ENCODE measurements around the gene TTLL9. TPM values are rescaled to one million over a fixed set of nuclear protein-coding genes. Genes with fewer than 3 reads are reported as not detected.

TTLL9 gene
- polyA plus RNA-seq, 3 donors = 0.21 TPM; not detected in 2

DNA sequence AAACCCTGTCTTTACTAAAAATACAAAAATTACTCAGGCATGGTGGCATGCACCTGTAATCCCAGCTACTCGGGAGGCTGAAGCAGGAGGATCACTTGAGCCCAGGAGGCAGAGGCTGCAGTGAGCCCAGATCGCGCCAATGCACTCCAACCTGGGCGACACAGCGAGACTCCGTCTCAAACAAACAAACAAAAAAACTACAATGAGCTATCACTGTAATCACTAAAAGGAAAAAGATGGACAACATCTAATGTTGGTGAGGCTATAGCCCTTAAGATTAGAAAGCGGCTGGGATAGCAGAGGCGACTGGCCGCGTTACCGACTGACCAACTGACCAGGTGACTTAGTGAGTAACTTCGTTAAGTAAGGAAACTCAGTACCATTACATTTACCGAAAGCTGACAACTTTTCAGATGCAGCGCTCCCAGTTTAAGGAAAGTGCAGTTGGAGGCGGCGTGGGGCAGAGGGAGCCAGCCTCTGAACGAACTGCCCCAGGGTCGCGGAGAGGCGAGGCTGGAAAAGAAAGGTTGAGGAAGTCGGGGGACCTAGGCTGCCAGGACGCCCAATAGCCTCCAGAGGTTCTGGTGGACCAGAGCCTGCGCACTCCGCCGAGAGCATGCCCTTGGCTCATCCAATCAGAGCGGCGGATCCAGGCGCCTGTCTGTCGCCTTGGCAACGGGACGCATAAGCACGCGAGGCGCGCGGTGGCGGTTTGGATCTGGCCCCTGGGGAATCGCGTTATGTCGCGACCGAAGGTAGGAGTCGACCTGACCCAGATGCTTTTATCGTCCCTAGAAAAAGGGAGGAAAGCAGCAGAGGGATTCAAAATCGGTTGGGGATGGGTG is 8.9 kb downstream of the TTLL9 start:
- Mint-ChIP-seq H3K27ac (peak overlapping the region; percentile 76 to 95 (median 94)), H3K9me3 (peaks cover 0 to 2% (median 0%) of the 10 kb centered on the region in 7 donors), H3K36me3 (no peaks in the 10 kb centered on the region), H3K4me3 (peak overlapping the region; percentile 92 to 96), H3K4me1 (peaks cover 17% of the 10 kb centered on the region), H3K27me3 (ENCODE audit: low read depth in 3 of 3) (peaks cover 4 to 6% (median 4%) of the 10 kb centered on the region in 3 donors)
- WGBS (ENCODE audit: insufficient coverage) = 8% methylated on average over 33 of the region's 45 CpGs
- intact Hi-C loops (cut with micrococcal nuclease) = loop anchor here in 1 of 2 donors (5.0 kb wide), 1 partner anchor 73 kb away; the partner anchor contains the start of gene PDRG1
- Histone ChIP-seq H3K79me2 (ENCODE audit: insufficient read depth, low read length) (no peaks in the 10 kb centered on the region), H3K27ac (ENCODE audit: low read depth in 1 of 2, low read length in 2 of 2) (peak overlapping the region in 1 of 2 donors; percentile 57), H2AFZ (ENCODE audit: insufficient read depth, low read depth, low read length, poor library complexity, severe bottlenecking) (peak overlapping the region; percentile 77), H3K4me1 (ENCODE audit: control insufficient read depth in 1 of 2, insufficient read depth in 2 of 2, low read length in 2 of 2) (peaks cover 8 to 14% of the 10 kb centered on the region in 2 donors), H4K20me1 (ENCODE audit: insufficient read depth, low read length) (no peaks in the 10 kb centered on the region), H3K27me3 (ENCODE audit: control insufficient read depth in 2 of 2, insufficient read depth in 2 of 2, low read length in 2 of 2) (no peaks in the 10 kb centered on the region), H3K9ac (ENCODE audit: insufficient read depth, low read length, poor library complexity, severe bottlenecking) (peak overlapping the region; percentile 22), H3K36me3 (replicated peaks in 1 of 2; ENCODE audit: control insufficient read depth in 1 of 2, insufficient read depth in 2 of 2, low read length in 2 of 2) (no peaks in the 10 kb centered on the region), H3K9me3 (replicated peaks in 1 of 2; ENCODE audit: control insufficient read depth in 1 of 2, insufficient read depth in 1 of 2, low read length in 2 of 2) (no peaks in the 10 kb centered on the region), H3K4me2 (replicated peaks; ENCODE audit: extremely low read depth, low read length, poor library complexity, severe bottlenecking) (peak overlapping the region; percentile 84), H3K4me3 (replicated peaks in 1 of 3; ENCODE audit: low read depth in 2 of 3, low read length in 3 of 3) (peak overlapping the region; percentile 45 to 74 (median 49))
- DNase-seq = peak; percentile 92 to 97 (median 96)
- TF ChIP-seq CTCF (IDR thresholded peaks at IDR 0.05) = no peak

DNA sequence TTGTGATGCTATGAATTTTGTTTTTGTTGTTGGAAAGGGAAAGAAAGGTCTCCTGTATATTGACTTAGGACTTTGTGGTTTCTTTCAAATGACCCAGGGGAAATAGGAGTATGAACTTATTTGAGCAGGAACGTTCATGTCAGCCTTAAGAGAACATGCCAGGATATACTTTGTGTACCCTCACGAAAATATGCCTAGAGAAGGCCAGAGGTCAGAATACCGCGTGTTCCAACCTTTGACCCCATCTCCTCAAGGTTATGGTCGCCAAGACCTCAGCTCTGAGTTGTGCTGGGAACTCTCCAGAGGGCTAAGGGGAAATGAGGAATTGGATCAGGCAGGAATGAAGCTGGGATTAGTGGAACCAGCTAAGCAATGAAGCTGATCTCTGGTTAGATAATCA is 11.5 kb downstream of the TTLL9 start:
- Histone ChIP-seq H3K9me3 (replicated peaks in 1 of 2; ENCODE audit: control insufficient read depth in 1 of 2, insufficient read depth in 1 of 2, low read length in 2 of 2) (no peaks in the 10 kb centered on the region), H3K36me3 (replicated peaks in 1 of 2; ENCODE audit: control insufficient read depth in 1 of 2, insufficient read depth in 2 of 2, low read length in 2 of 2) (no peaks in the 10 kb centered on the region), H3K4me3 (replicated peaks in 1 of 3; ENCODE audit: low read depth in 2 of 3, low read length in 3 of 3) (no peak overlapping the region), H3K27me3 (ENCODE audit: control insufficient read depth in 2 of 2, insufficient read depth in 2 of 2, low read length in 2 of 2) (no peaks in the 10 kb centered on the region), H4K20me1 (ENCODE audit: insufficient read depth, low read length) (no peaks in the 10 kb centered on the region), H3K4me1 (ENCODE audit: control insufficient read depth in 1 of 2, insufficient read depth in 2 of 2, low read length in 2 of 2) (peaks cover 8 to 14% of the 10 kb centered on the region in 2 donors), H3K79me2 (ENCODE audit: insufficient read depth, low read length) (no peaks in the 10 kb centered on the region), H3K27ac (ENCODE audit: low read depth in 1 of 2, low read length in 2 of 2) (no peak overlapping the region), H3K4me2 (replicated peaks; ENCODE audit: extremely low read depth, low read length, poor library complexity, severe bottlenecking) (no peak overlapping the region), H2AFZ (ENCODE audit: insufficient read depth, low read depth, low read length, poor library complexity, severe bottlenecking) (no peak overlapping the region), H3K9ac (ENCODE audit: insufficient read depth, low read length, poor library complexity, severe bottlenecking) (no peak overlapping the region)
- H3K27me3 Mint-ChIP-seq (ENCODE audit: low read depth in 3 of 3) = peaks cover 4 to 9% (median 5%) of the 10 kb centered on the region in 3 donors
- no peak for TF ChIP-seq CTCF (IDR thresholded peaks at IDR 0.05)
- intact Hi-C loops (cut with micrococcal nuclease) = no loop called here
- 67% methylated on average over 5 of the region's 5 CpGs for WGBS (ENCODE audit: insufficient coverage)
- H3K36me3 Mint-ChIP-seq = no peaks in the 10 kb centered on the region
- H3K27ac Mint-ChIP-seq = no peak overlapping the region
- no peak for DNase-seq
- no peak overlapping the region for H3K4me3 Mint-ChIP-seq
- peaks cover 9% of the 10 kb centered on the region for H3K4me1 Mint-ChIP-seq
- peaks cover 0 to 2% (median 0%) of the 10 kb centered on the region in 7 donors for H3K9me3 Mint-ChIP-seq

Measured in CD14-positive monocyte (primary cell).